ENCODE measurements around the gene NSMF. TPM values are rescaled to one million over a fixed set of nuclear protein-coding genes. Genes with fewer than 3 reads are reported as not detected.

The NSMF gene
- total and polyA plus RNA-seq, 10 of the 15 experiments (the other 5 are each of a cell fraction or from before 2014, with no cell fraction given), result 0.13 to 44.3 (median 13.4) TPM

GRCh38 chr9:137476856-137477255 is 17.7 kb upstream of the NSMF start:
- no peaks in the 10 kb centered on the region for H3K4me1 ChIP-seq (ENCODE audit: control insufficient read depth, insufficient read depth, low read length)
- DNase-seq (ENCODE audit: low read depth, low spot score) (no peak), FAIRE-seq (no peak), ATAC-seq (no peak)
- H3K4me2 ChIP-seq (ENCODE audit: control insufficient read depth, insufficient read depth), result no peak overlapping the region
- no peaks in the 10 kb centered on the region for H3K36me3 ChIP-seq (ENCODE audit: control insufficient read depth in 2 of 2, insufficient read depth in 2 of 2, low read length in 1 of 2)
- RAD21 ChIA-PET (ENCODE audit: unreplicated experiment), result no interaction called here
- TF ChIP-seq E2F8 (IDR thresholded peaks at IDR 0.05; ENCODE audit: low read depth, partially characterized antibody) (no peak), NKRF (conservative IDR thresholded peaks at IDR 0.05) (no peak), RB1 (IDR thresholded peaks at IDR 0.05; ENCODE audit: borderline replicate concordance) (no peak)
- H2AFZ ChIP-seq (ENCODE audit: control insufficient read depth, low read depth, low read length), result no peak overlapping the region
- POLR2A ChIA-PET, result no interaction called here
- no peak overlapping the region for H3K9ac ChIP-seq (ENCODE audit: control insufficient read depth, insufficient read depth, low read length)
- CTCF ChIA-PET, result no interaction called here
- BruUV-seq (replicated peaks), result no TSS peak
- H3K27me3 ChIP-seq (replicated peaks in 1 of 2; ENCODE audit: control insufficient read depth in 2 of 2, insufficient read depth in 2 of 2, low read length in 1 of 2), result no peaks in the 10 kb centered on the region; a peak in 1 of 4 replicates
- SMC1A ChIA-PET (ENCODE audit: uncharacterized antibody, unreplicated experiment), result no interaction called here
- H3K79me2 ChIP-seq (ENCODE audit: control insufficient read depth, insufficient read depth, low read length), result no peaks in the 10 kb centered on the region
- no peak overlapping the region for H3K4me3 ChIP-seq
- intact Hi-C loops (cut with micrococcal nuclease; ENCODE audit: unreplicated experiment), result no loop called here
- in situ Hi-C loops (cut with MboI), result no loop called here
- no peak overlapping the region for H3K27ac ChIP-seq (ENCODE audit: control insufficient read depth, insufficient read depth)
- whole genome bisulfite sequencing (ENCODE audit: insufficient coverage, insufficient replicate concordance, low lambda C conversion rate, missing lambda C conversion rate), result 67% methylated on average over 11 of the region's 11 CpGs
- no peaks in the 10 kb centered on the region for H4K20me1 ChIP-seq (ENCODE audit: control insufficient read depth, insufficient read depth)
- peaks cover 6% of the 10 kb centered on the region; the same call in 2 of the 3 replicates for H3K9me3 ChIP-seq (replicated peaks; ENCODE audit: control insufficient read depth, insufficient read depth, low read length)
